Activated T-cell treated with anti-CD3 and anti-CD28 coated beads for 1 hour (primary cell): ENCODE measurements around the gene RIMBP3B.
"Not testable (repeated sequence)": the region's sequence is repeated elsewhere in the genome, so short reads cannot be mapped to it uniquely, and the experiment has no call there.

Experiments
- DNase-seq: peaks from one replicate; pipeline ENCODE4 v3.0.0-alpha.2; 2020; ENCODE audit warnings: low read depth

Gene RIMBP3B

GRCh38 chr22:21383701-21384467 is at the start of gene RIMBP3B:
Gene RIMBP3B (plus strand): TSS chr22:21383751. CDS start chr22:21383859, 108 bp downstream.
- DNase-seq: not testable (repeated sequence)

- DNase-seq: not testable (repeated sequence)
Observed at GRCh38 chr22:21357527-21357926, 26.0 kb upstream of the RIMBP3B start.

GRCh38 chr22:21360525-21360924 is 23.0 kb upstream of the RIMBP3B start:
- DNase-seq: not testable (repeated sequence)

- DNase-seq: not testable (repeated sequence)
Observed at GRCh38 chr22:21362473-21362872, 21.1 kb upstream of the RIMBP3B start.

GRCh38 chr22:21363061-21363460 is 20.5 kb upstream of the RIMBP3B start:
- DNase-seq: not testable (repeated sequence)

- not testable (repeated sequence) for DNase-seq
Observed at GRCh38 chr22:21363803-21364202, 19.7 kb upstream of the RIMBP3B start.

GRCh38 chr22:21364362-21364761 is 19.2 kb upstream of the RIMBP3B start:
- not testable (repeated sequence) for DNase-seq

GRCh38 chr22:21365337-21365736 is 18.2 kb upstream of the RIMBP3B start:
- not testable (repeated sequence) for DNase-seq

- not testable (repeated sequence) for DNase-seq
Observed at GRCh38 chr22:21368603-21369310, 14.8 kb upstream of the RIMBP3B start.

- not testable (repeated sequence) for DNase-seq
Observed at GRCh38 chr22:21375880-21376279, 7.7 kb upstream of the RIMBP3B start.

GRCh38 chr22:21384468-21385357 is 1.2 kb downstream of the RIMBP3B start:
- DNase-seq: not testable (repeated sequence)

- not testable (repeated sequence) for DNase-seq
Observed at GRCh38 chr22:21389480-21389879, 5.9 kb downstream of the RIMBP3B start.

GRCh38 chr22:21390013-21390412 is 6.5 kb downstream of the RIMBP3B start:
- DNase-seq: not testable (repeated sequence)

- DNase-seq: not testable (repeated sequence)
Observed at GRCh38 chr22:21394613-21395012, 11.1 kb downstream of the RIMBP3B start.

- not testable (repeated sequence) for DNase-seq
Observed at GRCh38 chr22:21401197-21401969, 17.8 kb downstream of the RIMBP3B start.

- not testable (repeated sequence) for DNase-seq
Observed at GRCh38 chr22:21402763-21403314, 19.3 kb downstream of the RIMBP3B start.

- DNase-seq: not testable (repeated sequence)
Observed at GRCh38 chr22:21407139-21407538, 23.6 kb downstream of the RIMBP3B start.

- not testable (repeated sequence) for DNase-seq
Observed at GRCh38 chr22:21407792-21408191, 24.2 kb downstream of the RIMBP3B start.

GRCh38 chr22:21416375-21416774 is 32.8 kb downstream of the RIMBP3B start:
- not testable (repeated sequence) for DNase-seq

- not testable (repeated sequence) for DNase-seq
Observed at GRCh38 chr22:21417227-21417746, 33.7 kb downstream of the RIMBP3B start, which contains the start of gene HIC2. Gene HIC2 (plus strand): TSS chr22:21417371. CDS start chr22:21442832, 25,461 bp downstream.
